ENCODE measurements around the gene RNF11. TPM values are rescaled to one million over a fixed set of nuclear protein-coding genes. Genes with fewer than 3 reads are reported as not detected.

The RNF11 gene
- total and polyA plus RNA-seq, 2 of the 8 experiments (the other 6 are each of a cell fraction or from before 2014, with no cell fraction given) = 49.6 to 54.2 TPM

GRCh38 chr1:51235673-51236530, at the start of gene RNF11 (continued):
- TF ChIP-seq TEAD4 (IDR thresholded peaks at IDR 0.05; ENCODE audit: low read depth, low read length) (no peak), CBX8 (IDR thresholded peaks at IDR 0.05; ENCODE audit: borderline replicate concordance, low read depth, low read length) (no peak), NANOG (IDR thresholded peaks at IDR 0.05; ENCODE audit: insufficient read depth, low read depth, low read length, poor library complexity, severe bottlenecking) (no peak), SAP30 (IDR thresholded peaks at IDR 0.05; ENCODE audit: insufficient read depth, insufficient replicate concordance, low read length) (peak; percentile 24), TCF12 (IDR thresholded peaks at IDR 0.05; ENCODE audit: low read depth, low read length) (0 out of 2 replicates have a peak, but pooled peaks have one; percentile 32), E2F6 (IDR thresholded peaks at IDR 0.05) (no peak)
